K562 treated with DMSO at 1 percent for 24 hours (cell line): ENCODE results near the gene NOLC1. TPM values are rescaled to one million over a fixed set of nuclear protein-coding genes. Genes with fewer than 3 reads are reported as not detected.

Experiments
- total RNA-seq: library from RNA; unstranded; fragments of 300-600 nt; gene quantifications from 2 replicates; pipeline ENCODE4 v1.2.3, GENCODE V29; 2022; ENCODE audit warnings: low read depth; ENCODE audit not compliant: insufficient read depth

The NOLC1 gene
- total RNA-seq, result 36.8 and 42.9 TPM in 2 replicates

GRCh38 chr10:102151774-102152544 is at the start of gene NOLC1:
Gene NOLC1 (plus strand): TSS chr10:102152389. CDS start chr10:102152411, 22 bp downstream.

GRCh38 chr10:102120142-102120990 is 31.8 kb upstream of the NOLC1 start, which contains the start of gene LDB1:
Gene LDB1 (minus strand): TSS chr10:102120368. CDS start chr10:102120110, 258 bp downstream.

GRCh38 chr10:102132563-102133372 is 19.4 kb upstream of the NOLC1 start, which contains the start of gene PPRC1:
Gene PPRC1 (plus strand): TSS chr10:102133040. CDS start chr10:102133069, 29 bp downstream.

Other genes starting within 250 kb of the NOLC1 start
- not detected in 2 replicates for gene ARMH3, start 96.2 kb upstream of the NOLC1 start, total RNA-seq
- gene HPS6, start 87.0 kb upstream of the NOLC1 start, total RNA-seq, result 18.4 and 18.8 TPM in 2 replicates
- gene LDB1, start 32.0 kb upstream of the NOLC1 start, total RNA-seq, result 44.9 and 52.7 TPM in 2 replicates
- 8.8 and 10.2 TPM in 2 replicates for gene PPRC1, start 19.3 kb upstream of the NOLC1 start, total RNA-seq
- 0.52 and 1.7 TPM in 2 replicates for gene ELOVL3, start 73.9 kb downstream of the NOLC1 start, total RNA-seq
- 0.28 and 0.86 TPM in 2 replicates for gene PITX3, start 89.1 kb downstream of the NOLC1 start, total RNA-seq
- 35.3 and 37.2 TPM in 2 replicates for gene GBF1, start 93.1 kb downstream of the NOLC1 start, total RNA-seq
- 66.0 and 66.5 TPM in 2 replicates for gene NFKB2, start 243.3 kb downstream of the NOLC1 start, total RNA-seq